IMR-90 (cell line): ENCODE measurements around the gene THOC6. TPM values are rescaled to one million over a fixed set of nuclear protein-coding genes. Genes with fewer than 3 reads are reported as not detected.

Experiments
- ATAC-seq: fragments of 200-7000 bp; cut with Tn5 transposase; 2 replicates; pipeline ENCODE4 v1.9.1; 2020; ENCODE audit warnings: low read depth, mild to moderate bottlenecking, moderate library complexity
- BruUV-seq: library from RNA; stranded (reverse); fragments of 400-500 nt; replicated peaks from 2 replicates; lab custom pipeline; 2021; lab: Mats Ljungman, UMichigan
- CTCF ChIA-PET: fragments of 300-600 bp; formaldehyde crosslinking; extraction: SDS; loops from one replicate; lab custom pipeline; 2021; ENCODE audit warnings: antibody characterized with exemption; lab: Yijun Ruan, JAX
- POLR2A ChIA-PET: fragments of 300-600 bp; sonication (Branson Sonifier 250); formaldehyde crosslinking; loops from one replicate; lab custom pipeline; 2022; ENCODE audit warnings: antibody characterized with exemption; ENCODE audit not compliant: unreplicated experiment; lab: Charles Lee
- DNase-seq: peaks from one replicate; pipeline ENCODE4 v3.0.0; 2013
- H2AFZ ChIP-seq: replicated peaks from 2 replicates; pipeline ENCODE3; 2013; ENCODE audit warnings: low read length, mild to moderate bottlenecking; ENCODE audit not compliant: poor library complexity
- H2AK5ac ChIP-seq: 2 replicates; pipeline ENCODE4 v1.6.1; 2013; ENCODE audit warnings: low read depth, low read length, inconsistent platforms
- H2AK9ac ChIP-seq: replicated peaks from 2 replicates; pipeline ENCODE3; 2013; ENCODE audit warnings: mild to moderate bottlenecking, low read depth, low read length, moderate library complexity; ENCODE audit not compliant: poor library complexity
- H2BK120ac ChIP-seq: 2 replicates; pipeline ENCODE4 v1.6.1; 2013; ENCODE audit warnings: low read depth, low read length, inconsistent platforms
- H2BK15ac ChIP-seq: 3 replicates; pipeline ENCODE4 v1.6.1; 2013; ENCODE audit warnings: low read depth, low read length, inconsistent platforms
- H2BK20ac ChIP-seq: 2 replicates; pipeline ENCODE4 v1.6.1; 2013; ENCODE audit warnings: low read depth, mild to moderate bottlenecking, inconsistent platforms, low read length, moderate library complexity
- H2BK5ac ChIP-seq: 2 replicates; pipeline ENCODE4 v1.6.1; 2013; ENCODE audit warnings: mild to moderate bottlenecking, low read depth, low read length, inconsistent platforms; ENCODE audit not compliant: poor library complexity, severe bottlenecking
- H3K14ac ChIP-seq: replicated peaks from 2 replicates; pipeline ENCODE4 v1.6.1; 2013; ENCODE audit warnings: low read depth, low read length, inconsistent platforms
- H3K18ac ChIP-seq: 2 replicates; pipeline ENCODE4 v1.6.1; 2013; ENCODE audit warnings: low read depth, low read length, control low read depth
- H3K23ac ChIP-seq: 2 replicates; pipeline ENCODE4 v1.6.1; 2013; ENCODE audit warnings: low read depth, low read length, inconsistent platforms
- H3K27ac ChIP-seq: 2 replicates; pipeline ENCODE4 v1.5.1; 2013; ENCODE audit warnings: mild to moderate bottlenecking, control low read depth, low read length; ENCODE audit not compliant: insufficient read depth
- H3K27me3 ChIP-seq: 2 replicates; pipeline ENCODE4 v1.6.1; 2013; ENCODE audit warnings: low read length; ENCODE audit not compliant: control insufficient read depth, insufficient read depth
- H3K36me3 ChIP-seq: 2 replicates; pipeline ENCODE4 v1.6.1; 2013; ENCODE audit warnings: low read length, mixed read lengths; ENCODE audit not compliant: control insufficient read depth, insufficient read depth
- H3K4ac ChIP-seq: 2 replicates; pipeline ENCODE4 v1.6.1; 2013; ENCODE audit warnings: low read depth, low read length, inconsistent platforms
- H3K4me1 ChIP-seq: 2 replicates; pipeline ENCODE4 v1.6.1; 2013; ENCODE audit warnings: low read length, mixed read lengths; ENCODE audit not compliant: control insufficient read depth, insufficient read depth
- H3K4me2 ChIP-seq: 2 replicates; pipeline ENCODE4 v1.6.1; 2013; ENCODE audit warnings: low read depth, mild to moderate bottlenecking, control low read depth, low read length, moderate library complexity
- H3K4me3 ChIP-seq: 2 replicates; pipeline ENCODE4 v1.5.1; 2013; ENCODE audit warnings: low read depth, mild to moderate bottlenecking, control low read depth, low read length, moderate library complexity; ENCODE audit not compliant: insufficient read depth
- H3K56ac ChIP-seq: 2 replicates; pipeline ENCODE4 v1.6.1; 2013; ENCODE audit warnings: low read length, inconsistent platforms; ENCODE audit not compliant: insufficient read depth; ENCODE audit errors: extremely low read depth
- H3K79me1 ChIP-seq, 2 experiments: 2 replicates each; pipeline ENCODE4 v1.6.1; 2013; ENCODE audit warnings: low read length in 2 of 2, inconsistent platforms in 1 of 2, low read depth in 1 of 2
- H3K9ac ChIP-seq: 2 replicates; pipeline ENCODE4 v1.6.1; 2013; ENCODE audit warnings: low read depth, low read length, control low read depth
- H3K9me1 ChIP-seq: 2 replicates; pipeline ENCODE4 v1.6.1; 2013; ENCODE audit warnings: low read length, inconsistent platforms; ENCODE audit not compliant: insufficient read depth
- H3K9me3 ChIP-seq: 2 replicates; pipeline ENCODE4 v1.6.1; 2013; ENCODE audit warnings: low read length; ENCODE audit not compliant: control insufficient read depth, insufficient read depth
- H4K20me1 ChIP-seq: 2 replicates; pipeline ENCODE4 v1.6.1; 2013; ENCODE audit warnings: low read length, inconsistent platforms; ENCODE audit not compliant: insufficient read depth
- H4K5ac ChIP-seq: 2 replicates; pipeline ENCODE4 v1.6.1; 2013; ENCODE audit warnings: mild to moderate bottlenecking, low read depth, low read length, control low read depth
- H4K8ac ChIP-seq, 2 experiments: 2 replicates each; pipeline ENCODE4 v1.6.1; 2013; ENCODE audit warnings: low read depth in 2 of 2, low read length in 2 of 2, control low read depth in 1 of 2, inconsistent platforms in 1 of 2
- H4K91ac ChIP-seq: 2 replicates; pipeline ENCODE4 v1.6.1; 2013; ENCODE audit warnings: low read depth, low read length, inconsistent platforms; ENCODE audit not compliant: insufficient read depth
- BHLHE40 ChIP-seq: fragments of 150-350 bp; IDR thresholded peaks from 2 replicates; pipeline ENCODE4 v1.6.1; 2016; ENCODE audit warnings: mild to moderate bottlenecking, low read depth, low read length
- MAFK ChIP-seq: IDR thresholded peaks from 2 replicates; pipeline ENCODE4 v1.6.1; 2012; ENCODE audit warnings: low read depth, low read length, improper control_type of control experiment
- SMC3 ChIP-seq: fragments of 150-350 bp; IDR thresholded peaks from 2 replicates; pipeline ENCODE4 v1.6.1; 2016; ENCODE audit warnings: low read depth, mild to moderate bottlenecking, antibody characterized with exemption, low read length, moderate library complexity
- USF2 ChIP-seq: fragments of 150-350 bp; IDR thresholded peaks from 2 replicates; pipeline ENCODE4 v1.6.1; 2017; ENCODE audit warnings: mild to moderate bottlenecking, antibody characterized with exemption, low read length, low read depth
- WGBS, 2 experiments: methylation state at CpG; one replicate each; pipeline versions ENCODE4 v1.1.5 to v1.1.7; 2013; ENCODE audit warnings: missing lambda C conversion rate in 2 of 2; ENCODE audit not compliant: insufficient read length in 1 of 2; ENCODE audit errors: extremely low coverage in 2 of 2; 5-methylcytosine and 5-hydroxymethylcytosine counted together
- dilution Hi-C: fragments of 300-500 bp; cut with HindIII; formaldehyde crosslinking; loops from one replicate; pipeline ENCODE4 v1.14.3; 2018; ENCODE audit warnings: low sequenced_read_pairs; ENCODE audit not compliant: unreplicated experiment
- in situ Hi-C: fragments of 300-500 bp; cut with MboI; formaldehyde crosslinking; loops from 3 replicates; pipeline ENCODE4 v1.14.3; 2019; ENCODE audit warnings: low sequenced_read_pairs, inconsistent platforms, mixed read lengths
- intact Hi-C: fragments of 100-400 bp; cut with micrococcal nuclease; formaldehyde crosslinking; loops from 2 replicates; pipeline ENCODE4 v1.10.0; 2022
- polyA plus RNA-seq, 3 experiments: library from polyadenylated mRNA; depleted of rRNA; stranded (reverse); fragments of >200 nt; gene quantifications; 2 replicates each; pipeline ENCODE4 v1.2.3, GENCODE V29; 2012; ENCODE audit warnings: low replicate concordance in 1 of 3
- total RNA-seq: library from RNA; depleted of rRNA; stranded (reverse); fragments of >200 nt; gene quantifications from 2 replicates; pipeline ENCODE4 v1.2.3, GENCODE V29; 2012

The THOC6 gene
- total and polyA plus RNA-seq, 2 of the 4 experiments (the other 2 are of a cell fraction), result 16.8 to 23.1 TPM

- H2BK20ac ChIP-seq, result no peak overlapping the region
- H2BK5ac ChIP-seq, result no peak overlapping the region
- no peak overlapping the region for H3K4ac ChIP-seq
- no peak overlapping the region for H2AFZ ChIP-seq
- no peak for ATAC-seq
- no TSS peak for BruUV-seq
- H3K27me3 ChIP-seq, result peaks cover 13% of the 10 kb centered on the region; the same call in 1 of the 2 replicates
- dilution Hi-C loops (no loop called here), intact Hi-C loops (no loop called here), in situ Hi-C loops (no loop called here)
- no peak overlapping the region for H2BK15ac ChIP-seq
- no peak overlapping the region for H3K4me3 ChIP-seq
- H3K14ac ChIP-seq, result no peak overlapping the region
- no CpG with 5 or more reads among the region's 8 CpGs for WGBS, 2 experiments
- H3K4me2 ChIP-seq, result no peak overlapping the region
- peaks cover 9% of the 10 kb centered on the region for H3K4me1 ChIP-seq
- no peak overlapping the region for H3K56ac ChIP-seq
- H3K9me1 ChIP-seq, result no peaks in the 10 kb centered on the region
- no peak overlapping the region for H2AK9ac ChIP-seq
- H4K91ac ChIP-seq, result no peak overlapping the region
- H2AK5ac ChIP-seq, result no peak overlapping the region
- no peak overlapping the region for H4K8ac ChIP-seq
- peaks cover 22% of the 10 kb centered on the region for H3K36me3 ChIP-seq
- no peak overlapping the region for H3K18ac ChIP-seq
- POLR2A ChIA-PET, result no interaction called here
- H3K27ac ChIP-seq, result no peak overlapping the region
- no peak overlapping the region for H3K9ac ChIP-seq
- TF ChIP-seq SMC3, result no peak
- TF ChIP-seq BHLHE40, result no peak
- no peak for TF ChIP-seq MAFK
- no peak for TF ChIP-seq USF2
- peaks cover 0 to 19% of the 10 kb centered on the region in 2 experiments; a peak in 2 of 4 replicates for H3K79me1 ChIP-seq
- H4K5ac ChIP-seq, result no peak overlapping the region
- no peak overlapping the region for H3K23ac ChIP-seq
- H4K20me1 ChIP-seq, result peaks cover 32% of the 10 kb centered on the region
- H2BK120ac ChIP-seq, result no peak overlapping the region
- CTCF ChIA-PET, result interaction anchor here (0.8 kb wide), 1 partner anchor 22 kb away, joined by 5 read pairs; no protein-coding TSS in a partner anchor
- DNase-seq, result no peak
- H3K9me3 ChIP-seq, result no peaks in the 10 kb centered on the region
Measured at GRCh38 chr16:3026003-3026378, 2.2 kb downstream of the THOC6 start.
